Suprapubic skin (tissue), 4 donors: ENCODE measurements around the gene FAM131C. TPM values are rescaled to one million over a fixed set of nuclear protein-coding genes. Genes with fewer than 3 reads are reported as not detected.
"Not testable (repeated sequence)": the region's sequence is repeated elsewhere in the genome, so short reads cannot be mapped to it uniquely, and the experiment has no call there.

Source experiments
- DNase-seq, 2 donors: peaks; one replicate each; pipeline ENCODE4 v3.0.0-alpha.2; 2019; ENCODE audit warnings: low spot score in 2 of 2
- H3K27ac ChIP-seq: fragments of 200-600 bp; sonication (generic); one replicate; pipeline ENCODE4 v1.5.1; 2019
- H3K27me3 ChIP-seq: fragments of 200-600 bp; sonication (generic); one replicate; pipeline ENCODE4 v1.5.1; 2019
- H3K36me3 ChIP-seq: fragments of 200-600 bp; sonication (generic); one replicate; pipeline ENCODE4 v1.5.1; 2019
- H3K4me1 ChIP-seq: fragments of 200-600 bp; sonication (generic); one replicate; pipeline ENCODE4 v1.5.1; 2019
- H3K4me3 ChIP-seq: fragments of 200-600 bp; sonication (generic); one replicate; pipeline ENCODE4 v1.5.1; 2019; ENCODE audit warnings: mild to moderate bottlenecking
- H3K9me3 ChIP-seq: fragments of 200-600 bp; sonication (generic); one replicate; pipeline ENCODE4 v1.5.1; 2019
- EP300 ChIP-seq: sonication (generic); formaldehyde crosslinking; IDR thresholded peaks from one replicate; pipeline ENCODE4 v1.6.1; 2017; ENCODE audit warnings: antibody characterized with exemption
- POLR2A ChIP-seq, 2 donors: fragments of 450-650 bp; IDR thresholded peaks; one replicate each; pipeline ENCODE4 v1.6.1; 2017; ENCODE audit warnings: antibody characterized with exemption in 2 of 2, mild to moderate bottlenecking in 2 of 2, moderate library complexity in 2 of 2
- POLR2AphosphoS5 ChIP-seq, 3 donors: sonication (generic); formaldehyde crosslinking; IDR thresholded peaks; one replicate each; pipeline ENCODE4 v1.6.1; 2017; ENCODE audit warnings: antibody characterized with exemption in 3 of 3
- WGBS: methylation state at CpG from one replicate; pipeline ENCODE4 v1.1.5; 2018; 5-methylcytosine and 5-hydroxymethylcytosine counted together
- total RNA-seq, 4 donors: library from RNA; depleted of rRNA; stranded (reverse); fragments of >200 nt; gene quantifications; one replicate each; pipeline ENCODE4 v1.1.0, GENCODE V29; 2016
- TF ChIP-seq, protein P1 (sequence below), 2 donors: fragments of 200-600 bp in 1 of 2; fragments of 450-650 bp in 1 of 2; sonication (generic) in 1 of 2; IDR thresholded peaks; one replicate each; pipeline ENCODE4 v1.5.1; 2016 to 2019; ENCODE audit warnings: antibody characterized with exemption in 2 of 2, mild to moderate bottlenecking in 1 of 2, moderate library complexity in 1 of 2

The FAM131C gene
- total RNA-seq, 4 donors from 2014 or later, result 0.72 to 1.6 (median 1.2) TPM; not detected in 1

DNA sequence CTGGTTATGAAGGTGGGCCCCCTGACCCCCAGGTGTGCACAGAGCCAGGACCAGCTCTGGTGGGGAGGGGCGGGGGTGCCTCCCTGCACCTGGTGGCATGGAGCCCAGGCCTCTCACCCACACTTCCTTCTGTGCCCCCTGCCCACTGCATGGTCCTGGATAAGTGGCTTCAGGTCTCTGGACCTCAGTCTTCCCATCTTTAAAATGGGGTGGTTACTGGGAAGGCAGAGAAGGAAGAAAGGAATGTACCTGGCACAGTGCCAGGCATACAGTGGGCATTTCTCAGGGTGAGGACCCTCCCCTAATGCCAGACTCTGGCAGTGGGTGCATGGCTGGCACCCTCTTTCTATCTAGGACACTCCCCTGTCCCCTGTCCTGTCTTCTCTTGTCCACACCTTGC, 44.2 kb downstream of the FAM131C start:
- TF ChIP-seq EP300 (no peak), POLR2A (IDR thresholded peaks at IDR 0.05) (no peak), POLR2AphosphoS5 (IDR thresholded peaks at IDR 0.05) (no peak)
- TF ChIP-seq, protein P1, sequence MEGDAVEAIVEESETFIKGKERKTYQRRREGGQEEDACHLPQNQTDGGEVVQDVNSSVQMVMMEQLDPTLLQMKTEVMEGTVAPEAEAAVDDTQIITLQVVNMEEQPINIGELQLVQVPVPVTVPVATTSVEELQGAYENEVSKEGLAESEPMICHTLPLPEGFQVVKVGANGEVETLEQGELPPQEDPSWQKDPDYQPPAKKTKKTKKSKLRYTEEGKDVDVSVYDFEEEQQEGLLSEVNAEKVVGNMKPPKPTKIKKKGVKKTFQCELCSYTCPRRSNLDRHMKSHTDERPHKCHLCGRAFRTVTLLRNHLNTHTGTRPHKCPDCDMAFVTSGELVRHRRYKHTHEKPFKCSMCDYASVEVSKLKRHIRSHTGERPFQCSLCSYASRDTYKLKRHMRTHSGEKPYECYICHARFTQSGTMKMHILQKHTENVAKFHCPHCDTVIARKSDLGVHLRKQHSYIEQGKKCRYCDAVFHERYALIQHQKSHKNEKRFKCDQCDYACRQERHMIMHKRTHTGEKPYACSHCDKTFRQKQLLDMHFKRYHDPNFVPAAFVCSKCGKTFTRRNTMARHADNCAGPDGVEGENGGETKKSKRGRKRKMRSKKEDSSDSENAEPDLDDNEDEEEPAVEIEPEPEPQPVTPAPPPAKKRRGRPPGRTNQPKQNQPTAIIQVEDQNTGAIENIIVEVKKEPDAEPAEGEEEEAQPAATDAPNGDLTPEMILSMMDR (IDR thresholded peaks at IDR 0.05), result no peak
- H3K27ac ChIP-seq, result no peak overlapping the region
- H3K9me3 ChIP-seq, result no peaks in the 10 kb centered on the region
- peaks cover 21% of the 10 kb centered on the region for H3K4me1 ChIP-seq
- H3K36me3 ChIP-seq, result no peaks in the 10 kb centered on the region
- no peak for DNase-seq
- no peak overlapping the region for H3K4me3 ChIP-seq
- H3K27me3 ChIP-seq, result peaks cover 23% of the 10 kb centered on the region
- WGBS, result 100% methylated on average over 1 of the region's 1 CpG

DNA sequence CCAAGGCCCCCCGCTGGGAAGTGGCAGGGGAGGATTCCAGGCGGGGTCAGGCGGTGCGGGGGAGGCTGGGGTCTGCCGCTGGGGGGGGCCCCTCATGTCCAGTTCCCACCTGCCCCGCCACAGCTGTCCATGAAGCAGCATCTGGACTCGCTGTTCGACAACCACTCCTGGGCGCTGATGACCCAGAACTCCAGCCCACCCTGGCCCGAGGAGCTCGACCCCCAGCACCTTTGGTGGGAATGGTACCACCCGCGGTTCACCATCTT, 44.5 kb downstream of the FAM131C start:
- peaks cover 23% of the 10 kb centered on the region for H3K27me3 ChIP-seq
- peaks cover 21% of the 10 kb centered on the region for H3K4me1 ChIP-seq
- not testable (repeated sequence) for H3K4me3 ChIP-seq, H3K36me3 ChIP-seq, H3K9me3 ChIP-seq, DNase-seq, H3K27ac ChIP-seq
- 94% methylated on average over 6 of the region's 13 CpGs for WGBS

GRCh38 chr1:16028237-16029002, 45.0 kb downstream of the FAM131C start:
- no peak overlapping the region for H3K27ac ChIP-seq
- H3K4me3 ChIP-seq, result no peak overlapping the region
- no peak for DNase-seq
- H3K36me3 ChIP-seq, result no peaks in the 10 kb centered on the region
- H3K9me3 ChIP-seq, result no peaks in the 10 kb centered on the region
- 51% methylated on average over 19 of the region's 19 CpGs for WGBS
- no peak for TF ChIP-seq EP300
- TF ChIP-seq, protein P1 (IDR thresholded peaks at IDR 0.05), result no peak
- no peak for TF ChIP-seq POLR2A (IDR thresholded peaks at IDR 0.05)
- TF ChIP-seq POLR2AphosphoS5 (IDR thresholded peaks at IDR 0.05), result no peak
- peaks cover 23% of the 10 kb centered on the region for H3K27me3 ChIP-seq
- H3K4me1 ChIP-seq, result peaks cover 21% of the 10 kb centered on the region

- TF ChIP-seq POLR2A (IDR thresholded peaks at IDR 0.05), result no peak
- TF ChIP-seq, protein P1 (IDR thresholded peaks at IDR 0.05), result no peak
- Histone ChIP-seq H3K4me3 (peak overlapping the region; percentile 19), H3K27ac (no peak overlapping the region)
Observed at GRCh38 chr1:16026723-16027484, 46.5 kb downstream of the FAM131C start.

GRCh38 chr1:16026302-16026701, 47.1 kb downstream of the FAM131C start:
- peaks cover 23% of the 10 kb centered on the region for H3K27me3 ChIP-seq
- H3K27ac ChIP-seq, H3K4me1 ChIP-seq, DNase-seq, H3K36me3 ChIP-seq, H3K9me3 ChIP-seq: not testable (repeated sequence)
- 60% methylated on average over 9 of the region's 10 CpGs for WGBS
- peak overlapping the region; percentile 19 for H3K4me3 ChIP-seq

More at GRCh38 chr1:16026723-16027484, 46.5 kb downstream of the FAM131C start:
- no peak for DNase-seq
- H3K9me3 ChIP-seq, result no peaks in the 10 kb centered on the region
- H3K36me3 ChIP-seq, result no peaks in the 10 kb centered on the region
- WGBS, result 14% methylated on average over 23 of the region's 33 CpGs
- H3K4me1 ChIP-seq, result peaks cover 10% of the 10 kb centered on the region
- H3K27me3 ChIP-seq, result peaks cover 23% of the 10 kb centered on the region

- TF ChIP-seq, protein P1 (IDR thresholded peaks at IDR 0.05), result no peak
- TF ChIP-seq EP300 (no peak), POLR2A (IDR thresholded peaks at IDR 0.05) (no peak), POLR2AphosphoS5 (IDR thresholded peaks at IDR 0.05) (no peak)
- Histone ChIP-seq H3K4me1 (peaks cover 21% of the 10 kb centered on the region), H3K4me3 (no peak overlapping the region), H3K27me3 (peaks cover 3% of the 10 kb centered on the region), H3K27ac (no peak overlapping the region), H3K9me3 (no peaks in the 10 kb centered on the region), H3K36me3 (no peaks in the 10 kb centered on the region)
- no peak for DNase-seq
- WGBS, result no CpG with 5 or more reads among the region's 7 CpGs
Observed at GRCh38 chr1:16023050-16023653, 50.3 kb downstream of the FAM131C start.
